CD4-positive, CD25-positive, alpha-beta regulatory T cell (primary cell): ENCODE results near the gene ATG10. TPM values are rescaled to one million over a fixed set of nuclear protein-coding genes. Genes with fewer than 3 reads are reported as not detected.
"Not testable (repeated sequence)": the region's sequence is repeated elsewhere in the genome, so short reads cannot be mapped to it uniquely, and the experiment has no call there.

ENCODE experiments used
- ATAC-seq, 2 donors: fragments of 150-1000 bp; cut with Tn5 transposase; one replicate each; pipeline ENCODE4 v1.10.0; 2021; ENCODE audit warnings: low read depth in 2 of 2, moderate number of reproducible peaks in 2 of 2, moderate library complexity in 1 of 2
- DNase-seq, 3 donors: peaks; one replicate each; pipeline versions ENCODE4 v3.0.0 to v3.0.0-alpha.2; 2012 to 2022; ENCODE audit warnings: mixed read lengths in 1 of 3
- H3K27ac ChIP-seq: one replicate; pipeline ENCODE4 v1.7.0; 2013; ENCODE audit warnings: mild to moderate bottlenecking, low read length; ENCODE audit not compliant: insufficient read depth, poor library complexity, severe bottlenecking
- H3K27me3 ChIP-seq: one replicate; pipeline ENCODE4 v1.7.0; 2013; ENCODE audit warnings: low read length; ENCODE audit not compliant: control insufficient read depth, insufficient read depth
- H3K36me3 ChIP-seq: one replicate; pipeline ENCODE4 v1.7.0; 2013; ENCODE audit warnings: mild to moderate bottlenecking, low read length, moderate library complexity; ENCODE audit not compliant: control insufficient read depth, insufficient read depth
- H3K4me1 ChIP-seq: 2 replicates; pipeline ENCODE4 v1.7.0; 2013; ENCODE audit warnings: mild to moderate bottlenecking, low read length; ENCODE audit not compliant: insufficient read depth, control insufficient read depth, poor library complexity, severe bottlenecking
- H3K4me3 ChIP-seq: one replicate; pipeline ENCODE4 v1.7.0; 2013; ENCODE audit warnings: low read depth, mild to moderate bottlenecking, low read length, moderate library complexity
- H3K9me3 ChIP-seq, 2 experiments: 1 replicate in 1 of 2; 2 replicates in 1 of 2; pipeline ENCODE4 v1.7.0; 2013; ENCODE audit warnings: low read length in 2 of 2, mild to moderate bottlenecking in 1 of 2, moderate library complexity in 1 of 2; ENCODE audit not compliant: control insufficient read depth in 2 of 2
- H3K27ac Mint-ChIP-seq, 3 donors: one replicate each; pipeline ENCODE4 v1.8.0; 2020 to 2022; ENCODE audit warnings: mild to moderate bottlenecking in 3 of 3, mixed read lengths in 3 of 3, moderate library complexity in 2 of 3
- H3K27me3 Mint-ChIP-seq: one replicate; pipeline ENCODE4 v1.8.0; 2022; ENCODE audit warnings: mild to moderate bottlenecking, mixed read lengths
- H3K36me3 Mint-ChIP-seq: one replicate; pipeline ENCODE4 v1.8.0; 2020; ENCODE audit warnings: mixed read lengths
- H3K4me1 Mint-ChIP-seq, 4 donors: one replicate each; pipeline ENCODE4 v1.8.0; 2020 to 2022; ENCODE audit warnings: mixed read lengths in 4 of 4, mild to moderate bottlenecking in 1 of 4
- H3K4me3 Mint-ChIP-seq, 4 donors: one replicate each; pipeline ENCODE4 v1.8.0; 2020 to 2022; ENCODE audit warnings: mild to moderate bottlenecking in 4 of 4, mixed read lengths in 4 of 4, moderate library complexity in 3 of 4
- H3K9me3 Mint-ChIP-seq, 7 donors: one replicate each; pipeline ENCODE4 v1.8.0; 2020 to 2022; ENCODE audit warnings: mixed read lengths in 7 of 7, mild to moderate bottlenecking in 3 of 7, moderate library complexity in 2 of 7
- polyA plus RNA-seq, 4 donors: library from polyadenylated mRNA; unstranded; fragments of 300-500 nt; fragmentation: Illumina TruSeq; gene quantifications; one replicate each; pipeline ENCODE4 v1.2.3, GENCODE V29; 2021
- total RNA-seq: library from RNA; stranded (reverse); gene quantifications from one replicate; pipeline ENCODE4 v1.2.3, GENCODE V29; 2022

The ATG10 gene
- total and polyA plus RNA-seq, 5 donors from 2014 or later, result 7.5 to 13.2 (median 9.3) TPM

DNA sequence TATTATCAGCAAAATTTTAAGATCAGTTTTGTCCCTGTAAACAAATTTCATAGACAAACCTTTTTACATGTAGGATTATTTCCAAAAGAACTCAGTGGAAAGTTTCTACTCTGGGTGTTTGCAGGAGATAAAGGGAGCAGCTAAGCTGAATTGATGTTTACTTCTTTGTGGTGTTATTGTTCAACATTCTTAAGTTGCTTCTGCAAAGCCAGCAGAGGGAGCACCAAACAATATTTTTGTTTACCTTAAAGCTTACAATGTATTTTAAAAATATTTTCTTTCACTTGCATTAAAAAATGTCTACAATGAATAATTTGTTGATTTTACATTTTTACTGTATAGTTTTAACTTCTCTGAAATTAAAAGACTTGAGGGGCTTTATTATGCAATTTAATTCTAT lies 135.4 kb downstream of the ATG10 start:
- H3K27ac ChIP-seq, result no peak overlapping the region
- no peaks in the 10 kb centered on the region for H3K27me3 ChIP-seq
- Mint-ChIP-seq H3K9me3 (peaks cover 0 to 1% (median 0%) of the 10 kb centered on the region in 7 donors), H3K27me3 (no peaks in the 10 kb centered on the region), H3K36me3 (no peaks in the 10 kb centered on the region), H3K4me1 (peaks cover 3 to 14% (median 7%) of the 10 kb centered on the region in 4 donors), H3K27ac (no peak overlapping the region), H3K4me3 (no peak overlapping the region)
- H3K4me1 ChIP-seq, result no peaks in the 10 kb centered on the region
- DNase-seq, result no peak
- no peak for ATAC-seq
- no peak overlapping the region for H3K4me3 ChIP-seq
- H3K36me3 ChIP-seq, result no peaks in the 10 kb centered on the region
- H3K9me3 ChIP-seq, result no peaks in the 10 kb centered on the region

DNA sequence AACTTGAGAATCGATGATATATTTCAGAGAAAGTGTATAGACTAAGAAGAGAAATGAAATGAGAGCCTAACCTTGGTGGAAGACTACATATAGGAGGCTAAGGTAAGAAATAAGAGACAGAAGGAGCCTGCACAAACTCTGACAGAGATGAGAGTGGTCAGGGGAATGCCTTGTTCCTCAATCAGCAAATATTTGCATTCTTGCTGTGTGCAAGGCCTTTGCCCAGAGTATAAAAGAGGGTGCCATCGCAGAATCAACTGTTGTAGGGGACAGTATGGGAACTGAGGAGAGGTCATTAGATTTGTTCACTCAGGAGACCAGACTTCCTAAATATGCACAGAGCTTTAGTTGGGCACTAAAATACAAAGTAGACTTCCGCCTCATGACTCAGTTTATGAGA lies 137.2 kb downstream of the ATG10 start:
- no peak for ATAC-seq
- H3K36me3 Mint-ChIP-seq, result no peaks in the 10 kb centered on the region

DNA sequence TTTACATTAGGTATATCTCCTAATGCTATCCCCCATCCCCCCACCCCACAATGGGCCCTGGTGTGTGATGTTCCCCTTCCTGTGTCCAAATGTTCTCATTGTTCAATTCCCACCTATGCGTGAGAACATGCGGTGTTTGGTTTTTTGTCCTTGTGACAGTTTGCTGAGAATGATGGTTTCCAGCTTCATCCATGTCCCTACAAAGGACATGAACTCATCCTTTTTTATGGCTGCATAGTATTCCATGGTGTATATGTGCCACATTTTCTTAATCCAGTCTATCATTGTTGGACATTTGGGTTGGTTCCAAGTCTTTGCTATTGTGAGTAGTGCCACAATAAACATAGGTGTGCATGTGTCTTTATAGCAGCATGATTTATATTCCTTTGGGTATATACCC lies 138.1 kb downstream of the ATG10 start:
- not testable (repeated sequence) for H3K27me3 Mint-ChIP-seq, H3K4me3 Mint-ChIP-seq, H3K9me3 ChIP-seq, H3K4me3 ChIP-seq, H3K27me3 ChIP-seq, ATAC-seq, H3K9me3 Mint-ChIP-seq, H3K4me1 ChIP-seq, H3K36me3 ChIP-seq, H3K36me3 Mint-ChIP-seq, H3K27ac Mint-ChIP-seq, DNase-seq, H3K27ac ChIP-seq
- peaks cover 3 to 14% (median 5%) of the 10 kb centered on the region in 4 donors for H3K4me1 Mint-ChIP-seq

More for the DNA sequence above, 137.2 kb downstream of the ATG10 start:
- Mint-ChIP-seq H3K4me1 (peaks cover 3 to 14% (median 5%) of the 10 kb centered on the region in 4 donors), H3K9me3 (peaks cover 0 to 1% (median 0%) of the 10 kb centered on the region in 7 donors), H3K27ac (no peak overlapping the region), H3K4me3 (no peak overlapping the region), H3K27me3 (no peaks in the 10 kb centered on the region)
- Histone ChIP-seq H3K4me3 (no peak overlapping the region), H3K27ac (no peak overlapping the region), H3K9me3 (no peaks in the 10 kb centered on the region), H3K36me3 (no peaks in the 10 kb centered on the region), H3K27me3 (no peaks in the 10 kb centered on the region), H3K4me1 (no peaks in the 10 kb centered on the region)
- DNase-seq, result no peak

DNA sequence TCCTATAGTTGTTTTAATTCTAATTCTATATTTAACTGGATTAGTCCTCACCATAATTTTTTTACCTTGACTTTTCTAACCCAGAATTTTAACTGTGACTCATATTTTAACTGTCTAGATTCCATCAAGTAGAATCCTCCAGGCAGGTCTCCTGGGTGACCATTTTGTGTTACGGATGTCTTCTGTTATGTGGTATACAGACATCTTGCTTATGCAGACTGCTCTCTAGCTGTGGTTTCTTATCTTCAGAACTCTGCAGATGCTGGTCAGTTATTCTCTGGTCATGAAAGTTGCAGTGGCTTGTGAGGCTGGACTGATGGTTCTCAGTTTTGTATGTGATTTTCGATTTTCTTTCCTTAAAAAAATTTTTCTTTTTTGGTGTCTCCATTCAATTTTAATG lies 139.4 kb downstream of the ATG10 start:
- H3K4me1 ChIP-seq, result no peaks in the 10 kb centered on the region
- no peak for ATAC-seq
- DNase-seq, result no peak
- H3K4me3 Mint-ChIP-seq, result no peak overlapping the region
- H3K27ac ChIP-seq, result no peak overlapping the region
- H3K9me3 ChIP-seq, result no peaks in the 10 kb centered on the region
- no peak overlapping the region for H3K27ac Mint-ChIP-seq
- peaks cover 3 to 9% (median 5%) of the 10 kb centered on the region in 4 donors for H3K4me1 Mint-ChIP-seq
- H3K27me3 ChIP-seq, result no peaks in the 10 kb centered on the region
- no peaks in the 10 kb centered on the region for H3K27me3 Mint-ChIP-seq
- no peak overlapping the region for H3K4me3 ChIP-seq
- H3K36me3 Mint-ChIP-seq, result no peaks in the 10 kb centered on the region
- peaks cover 0 to 1% (median 0%) of the 10 kb centered on the region in 7 donors for H3K9me3 Mint-ChIP-seq
- H3K36me3 ChIP-seq, result no peaks in the 10 kb centered on the region

DNA sequence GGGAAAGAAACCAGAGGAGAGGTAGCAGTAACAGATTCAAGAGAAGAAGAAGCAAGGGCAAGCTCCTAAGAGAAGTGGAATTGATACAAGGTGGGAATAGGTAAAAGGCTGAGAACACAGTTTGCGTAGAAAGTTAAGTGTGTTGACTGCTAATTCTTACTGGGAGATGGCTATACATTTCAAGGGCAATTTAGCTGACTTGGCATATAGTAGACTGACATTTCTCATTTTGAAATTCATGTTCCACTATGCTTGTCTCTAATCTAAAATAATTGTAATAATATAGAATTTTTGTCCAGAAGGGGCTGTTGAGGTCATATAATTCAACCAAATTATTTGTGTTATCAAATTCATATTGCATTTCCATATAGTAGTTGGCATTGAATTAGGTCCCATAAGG lies 144.0 kb downstream of the ATG10 start:
- Mint-ChIP-seq H3K36me3 (no peaks in the 10 kb centered on the region), H3K27ac (no peak overlapping the region), H3K4me1 (peaks cover 0 to 4% (median 0%) of the 10 kb centered on the region in 4 donors), H3K27me3 (no peaks in the 10 kb centered on the region), H3K4me3 (no peak overlapping the region), H3K9me3 (peaks cover 0 to 4% (median 0%) of the 10 kb centered on the region in 7 donors)
- Histone ChIP-seq H3K27ac (no peak overlapping the region), H3K36me3 (no peaks in the 10 kb centered on the region), H3K4me3 (no peak overlapping the region), H3K4me1 (no peaks in the 10 kb centered on the region), H3K9me3 (no peaks in the 10 kb centered on the region), H3K27me3 (no peaks in the 10 kb centered on the region)
- ATAC-seq (no peak), DNase-seq (no peak)

DNA sequence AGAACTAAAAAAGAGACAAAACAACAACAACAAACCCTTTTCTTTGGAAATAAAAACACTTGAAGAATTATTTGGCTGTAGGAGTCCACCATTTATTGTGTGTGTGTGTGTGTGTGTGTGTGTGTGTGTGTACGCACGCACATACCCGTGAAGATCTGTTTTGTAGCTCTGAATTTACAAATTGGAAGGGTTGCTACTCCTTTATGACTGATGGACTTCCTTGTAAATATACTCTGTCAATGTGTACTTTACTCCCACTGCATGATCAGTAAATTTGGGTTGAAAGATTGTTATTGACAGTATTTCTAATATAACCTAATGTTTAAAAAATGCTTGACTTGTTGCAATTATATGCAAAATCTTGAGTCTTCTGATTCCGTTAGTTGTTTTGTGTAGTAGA lies 148.1 kb downstream of the ATG10 start:
- peaks cover 0 to 23% (median 5%) of the 10 kb centered on the region in 7 donors for H3K9me3 Mint-ChIP-seq
- no peaks in the 10 kb centered on the region for H3K4me1 ChIP-seq
- peaks cover 13% of the 10 kb centered on the region for H3K36me3 Mint-ChIP-seq

DNA sequence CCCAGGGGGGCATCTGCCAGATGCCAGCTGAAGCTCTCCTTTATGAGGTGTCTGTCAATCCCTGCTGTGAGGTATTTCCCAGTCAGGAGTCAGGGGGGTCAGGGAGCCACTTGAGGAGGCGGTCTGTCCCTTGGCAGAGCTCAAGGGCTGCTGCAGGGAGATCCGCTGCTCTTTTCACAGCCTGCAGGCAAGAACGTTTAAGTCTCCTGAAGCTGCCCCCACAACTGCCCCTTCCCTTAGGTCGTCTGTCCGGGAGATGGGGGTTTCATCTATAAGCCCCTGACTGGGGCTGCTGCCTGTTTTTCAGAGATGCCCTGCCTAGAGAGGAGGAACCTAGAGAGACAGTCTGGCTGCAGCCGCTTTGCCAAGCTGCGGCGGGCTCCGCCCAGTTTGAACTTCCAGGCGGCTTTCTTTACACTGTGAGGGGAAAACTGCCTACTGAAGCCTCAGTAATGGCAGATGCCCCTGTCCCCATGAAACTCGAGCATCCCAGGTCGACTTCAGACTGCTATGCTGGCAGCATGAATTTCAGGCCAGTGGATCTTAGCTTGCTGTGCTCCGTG lies 158.0 kb downstream of the ATG10 start:
- Histone ChIP-seq H3K4me1 (no peaks in the 10 kb centered on the region), H3K36me3 (no peaks in the 10 kb centered on the region), H3K9me3 (peaks cover 4 to 6% of the 10 kb centered on the region in 2 experiments), H3K27me3 (no peaks in the 10 kb centered on the region), H3K4me3 (no peak overlapping the region), H3K27ac (no peak overlapping the region)
- H3K27ac Mint-ChIP-seq, result no peak overlapping the region
- H3K27me3 Mint-ChIP-seq, result no peaks in the 10 kb centered on the region
- ATAC-seq, result no peak
- DNase-seq, result no peak
- peaks cover 0 to 4% (median 0%) of the 10 kb centered on the region in 4 donors for H3K4me1 Mint-ChIP-seq
- H3K4me3 Mint-ChIP-seq, result no peak overlapping the region
- H3K9me3 Mint-ChIP-seq, result peaks cover 2 to 37% (median 14%) of the 10 kb centered on the region in 7 donors
- peaks cover 22% of the 10 kb centered on the region for H3K36me3 Mint-ChIP-seq

More for the DNA sequence above, 148.1 kb downstream of the ATG10 start:
- no peak overlapping the region for H3K27ac Mint-ChIP-seq
- Histone ChIP-seq H3K27ac (no peak overlapping the region), H3K9me3 (no peaks in the 10 kb centered on the region), H3K36me3 (no peaks in the 10 kb centered on the region), H3K27me3 (no peaks in the 10 kb centered on the region), H3K4me3 (no peak overlapping the region)
- H3K27me3 Mint-ChIP-seq, result no peaks in the 10 kb centered on the region
- no peak overlapping the region for H3K4me3 Mint-ChIP-seq
- no peak for ATAC-seq
- DNase-seq, result no peak
- H3K4me1 Mint-ChIP-seq, result peaks cover 0 to 4% (median 0%) of the 10 kb centered on the region in 4 donors

DNA sequence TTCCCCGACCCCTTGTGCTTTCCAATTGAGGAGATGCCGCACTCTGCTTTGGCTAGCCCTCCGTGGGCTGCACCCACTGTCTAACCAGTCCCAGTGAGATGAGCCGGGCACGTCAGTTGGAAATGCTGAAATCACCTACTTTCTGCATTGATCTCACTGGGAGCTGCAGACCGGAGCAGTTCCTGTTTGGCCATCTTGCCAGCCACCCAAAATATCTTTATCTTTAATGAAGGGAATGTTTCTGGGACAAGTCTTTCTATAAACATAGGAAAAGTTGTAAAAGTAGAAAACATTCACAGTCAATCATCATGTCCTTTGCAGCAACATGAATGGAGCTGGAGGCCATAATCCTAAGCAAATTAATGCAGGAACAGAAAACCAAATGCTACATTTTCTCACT lies 158.8 kb downstream of the ATG10 start:
- Histone ChIP-seq H3K27me3 (no peaks in the 10 kb centered on the region), H3K4me3 (no peak overlapping the region), H3K27ac (no peak overlapping the region), H3K36me3 (no peaks in the 10 kb centered on the region), H3K9me3 (peaks cover 6 to 9% of the 10 kb centered on the region in 2 experiments), H3K4me1 (no peaks in the 10 kb centered on the region)
- Mint-ChIP-seq H3K27ac (no peak overlapping the region), H3K9me3 (peaks cover 0 to 40% (median 14%) of the 10 kb centered on the region in 7 donors), H3K27me3 (no peaks in the 10 kb centered on the region), H3K4me1 (peaks cover 0 to 4% (median 0%) of the 10 kb centered on the region in 4 donors), H3K4me3 (no peak overlapping the region), H3K36me3 (peaks cover 25% of the 10 kb centered on the region)
- DNase-seq (no peak), ATAC-seq (no peak)
